Colonic mucosa (tissue), 4 donors: Measurements from ENCODE around the gene FAM168A. TPM values are rescaled to one million over a fixed set of nuclear protein-coding genes. Genes with fewer than 3 reads are reported as not detected.

ENCODE experiments used
- DNase-seq: peaks from one replicate; pipeline ENCODE4 v3.0.0-alpha.2; 2020
- H3K27ac ChIP-seq: fragments of 200-600 bp; one replicate; pipeline ENCODE4 v1.8.0; 2021
- H3K27me3 ChIP-seq: fragments of 200-600 bp; one replicate; pipeline ENCODE4 v1.8.0; 2021
- H3K36me3 ChIP-seq: fragments of 200-600 bp; one replicate; pipeline ENCODE4 v1.8.0; 2021
- H3K4me1 ChIP-seq: fragments of 200-600 bp; one replicate; pipeline ENCODE4 v1.8.0; 2021; ENCODE audit warnings: mild to moderate bottlenecking
- H3K4me3 ChIP-seq: fragments of 200-600 bp; one replicate; pipeline ENCODE4 v1.8.0; 2021
- H3K9ac ChIP-seq, 2 donors: one replicate each; pipeline ENCODE4 v1.7.0; 2013; ENCODE audit warnings: control low read depth in 2 of 2, low read depth in 2 of 2, low read length in 2 of 2
- H3K9me3 ChIP-seq: fragments of 200-600 bp; one replicate; pipeline ENCODE4 v1.8.0; 2021
- intact Hi-C: fragments of 100-400 bp; cut with DNase I; formaldehyde crosslinking; loops from one replicate; pipeline ENCODE4 v1.14.1; 2022
- total RNA-seq, 2 donors: library from RNA; stranded (reverse); fragmentation: NEBNext Ultra II Directional in 1 of 2; extraction: Animal tissue kit (Norgen Biotek cat#: 25700) in 1 of 2; gene quantifications; one replicate each; pipeline ENCODE4 v1.2.1, GENCODE V29; 2021
- TF ChIP-seq, protein P1 (sequence below): fragments of 200-600 bp; IDR thresholded peaks from one replicate; pipeline ENCODE4 v1.8.0; 2022; ENCODE audit warnings: antibody characterized with exemption, mild to moderate bottlenecking
- donor health status: healthy.
- donor health status: DM: no; HTN: no; CAD: no.
- donor health status: DM: no; HTN: no; CAD: no.

Gene FAM168A
- total RNA-seq, 2 donors from 2014 or later, result 16.9 to 21.6 TPM

DNA sequence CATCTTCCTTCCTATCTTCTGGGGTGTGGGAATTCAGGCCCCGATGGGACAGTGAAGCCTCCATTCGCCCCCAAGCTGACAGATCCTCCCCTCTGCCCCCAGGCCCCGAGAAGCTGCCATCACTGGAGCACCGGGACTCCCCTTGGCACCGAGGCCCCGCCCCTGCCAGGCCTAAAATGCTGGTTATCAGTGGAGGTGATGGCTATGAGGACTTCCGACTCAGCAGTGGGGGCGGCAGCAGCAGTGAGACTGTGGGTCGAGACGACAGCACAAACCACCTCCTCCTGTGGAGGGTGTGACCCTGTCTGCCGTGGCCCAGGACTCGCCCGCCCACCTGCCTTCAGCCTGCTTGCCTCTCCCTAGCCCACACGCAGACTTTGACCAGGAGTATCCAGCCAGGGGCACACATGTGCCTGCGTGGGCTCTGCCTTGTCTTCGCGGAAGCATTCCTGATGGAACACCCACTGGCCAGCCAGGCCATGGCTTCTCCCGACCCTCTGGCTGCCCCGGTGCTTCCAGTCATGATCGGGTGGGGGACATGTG, 230.4 kb downstream of the FAM168A start:
- H3K36me3 ChIP-seq, result no peaks in the 10 kb centered on the region
- H3K4me3 ChIP-seq, result no peak overlapping the region

DNA sequence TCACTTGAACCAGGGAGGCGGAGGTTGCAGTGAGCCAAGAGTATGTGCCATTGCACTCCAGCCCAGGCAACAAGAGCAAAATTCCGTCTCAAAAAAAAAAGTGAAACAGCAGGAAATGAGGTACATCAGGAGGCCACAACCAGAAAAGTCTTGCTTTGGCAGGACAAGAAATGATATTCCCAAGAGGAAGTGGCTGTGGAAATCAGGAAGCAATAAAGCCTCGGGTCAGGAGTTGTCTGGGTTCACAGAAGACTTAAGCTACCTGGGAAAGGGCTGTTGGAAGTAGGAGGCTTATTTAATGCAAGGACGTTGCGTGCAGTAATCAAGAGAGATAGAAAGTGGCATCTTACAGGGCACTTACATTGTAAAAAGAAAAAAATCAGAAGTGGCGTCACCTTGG, 231.0 kb downstream of the FAM168A start:
- Histone ChIP-seq H3K4me1 (no peaks in the 10 kb centered on the region), H3K9ac (no peak overlapping the region), H3K27ac (no peak overlapping the region), H3K36me3 (no peaks in the 10 kb centered on the region), H3K9me3 (no peaks in the 10 kb centered on the region), H3K27me3 (no peaks in the 10 kb centered on the region), H3K4me3 (no peak overlapping the region)
- intact Hi-C loops, result no loop called here
- DNase-seq, result no peak
- TF ChIP-seq, protein P1, sequence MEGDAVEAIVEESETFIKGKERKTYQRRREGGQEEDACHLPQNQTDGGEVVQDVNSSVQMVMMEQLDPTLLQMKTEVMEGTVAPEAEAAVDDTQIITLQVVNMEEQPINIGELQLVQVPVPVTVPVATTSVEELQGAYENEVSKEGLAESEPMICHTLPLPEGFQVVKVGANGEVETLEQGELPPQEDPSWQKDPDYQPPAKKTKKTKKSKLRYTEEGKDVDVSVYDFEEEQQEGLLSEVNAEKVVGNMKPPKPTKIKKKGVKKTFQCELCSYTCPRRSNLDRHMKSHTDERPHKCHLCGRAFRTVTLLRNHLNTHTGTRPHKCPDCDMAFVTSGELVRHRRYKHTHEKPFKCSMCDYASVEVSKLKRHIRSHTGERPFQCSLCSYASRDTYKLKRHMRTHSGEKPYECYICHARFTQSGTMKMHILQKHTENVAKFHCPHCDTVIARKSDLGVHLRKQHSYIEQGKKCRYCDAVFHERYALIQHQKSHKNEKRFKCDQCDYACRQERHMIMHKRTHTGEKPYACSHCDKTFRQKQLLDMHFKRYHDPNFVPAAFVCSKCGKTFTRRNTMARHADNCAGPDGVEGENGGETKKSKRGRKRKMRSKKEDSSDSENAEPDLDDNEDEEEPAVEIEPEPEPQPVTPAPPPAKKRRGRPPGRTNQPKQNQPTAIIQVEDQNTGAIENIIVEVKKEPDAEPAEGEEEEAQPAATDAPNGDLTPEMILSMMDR, result no peak

More for the DNA sequence above, 230.4 kb downstream of the FAM168A start:
- TF ChIP-seq, protein P1, result no peak
- H3K9me3 ChIP-seq, result no peaks in the 10 kb centered on the region
- no peaks in the 10 kb centered on the region for H3K27me3 ChIP-seq
- no peak overlapping the region for H3K9ac ChIP-seq
- H3K27ac ChIP-seq, result no peak overlapping the region
- no peaks in the 10 kb centered on the region for H3K4me1 ChIP-seq
- DNase-seq, result no peak
- intact Hi-C loops, result no loop called here

DNA sequence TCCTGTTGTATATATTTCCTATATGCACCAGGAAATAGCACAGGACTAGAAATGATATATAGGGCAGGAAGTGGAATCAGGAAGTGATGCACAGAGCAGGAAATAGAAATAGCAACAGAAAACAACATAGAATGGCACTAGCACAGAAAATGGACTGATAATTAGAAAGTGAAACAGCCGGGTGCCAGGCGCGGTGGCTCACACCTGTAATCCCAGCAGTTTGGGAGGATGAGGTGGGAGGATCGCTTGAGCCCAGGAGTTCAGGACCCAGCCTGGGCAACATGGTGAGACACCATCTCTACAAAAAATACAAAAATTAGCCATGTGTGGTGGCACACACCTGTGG, 231.7 kb downstream of the FAM168A start:
- Histone ChIP-seq H3K4me3 (no peak overlapping the region), H3K27ac (no peak overlapping the region), H3K9ac (no peak overlapping the region), H3K9me3 (no peaks in the 10 kb centered on the region), H3K27me3 (no peaks in the 10 kb centered on the region), H3K36me3 (peaks cover 1% of the 10 kb centered on the region), H3K4me1 (no peaks in the 10 kb centered on the region)
- TF ChIP-seq, protein P1, result no peak
- intact Hi-C loops, result no loop called here
- DNase-seq, result no peak

DNA sequence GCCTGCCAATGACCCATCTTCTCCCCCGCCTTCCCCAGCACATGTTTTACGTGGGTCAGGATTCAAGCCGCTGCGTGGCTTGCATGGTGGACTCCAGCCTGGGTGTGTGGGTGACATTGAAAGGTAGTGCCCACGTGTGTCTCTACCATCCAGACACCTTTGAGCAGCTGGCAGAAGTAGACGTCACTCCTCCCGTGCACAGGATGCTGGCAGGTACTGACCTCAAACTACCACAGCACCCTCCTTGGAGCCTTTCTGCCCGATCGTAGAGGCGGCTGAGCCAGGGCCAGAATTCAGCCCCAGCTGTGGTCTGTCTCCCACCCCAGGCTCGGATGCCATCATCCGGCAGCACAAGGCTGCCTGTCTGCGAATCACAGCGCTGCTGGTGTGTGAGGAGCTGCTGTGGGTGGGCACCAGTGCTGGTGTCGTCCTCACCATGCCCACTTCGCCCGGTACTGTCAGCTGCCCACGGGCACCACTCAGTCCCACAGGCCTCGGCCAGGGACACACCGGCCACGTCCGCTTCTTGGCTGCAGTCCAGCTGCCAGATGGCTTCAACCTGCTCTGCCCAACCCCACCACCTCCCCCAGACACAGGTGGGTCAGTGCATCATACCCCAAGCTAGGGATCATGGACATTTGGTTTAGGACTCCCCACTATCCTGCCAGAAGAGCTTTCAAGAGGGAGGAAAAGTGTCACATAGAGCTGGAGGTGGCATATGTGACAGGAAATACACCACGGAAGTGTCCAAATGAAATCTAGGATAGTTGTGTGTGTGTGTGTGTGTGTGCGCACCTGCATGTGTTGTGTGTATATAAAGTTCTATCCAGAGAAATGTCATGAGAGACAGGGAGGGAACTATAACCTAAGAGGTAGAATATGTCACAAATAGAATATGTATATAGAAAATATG, 232.3 kb downstream of the FAM168A start:
- Histone ChIP-seq H3K27ac (no peak overlapping the region), H3K36me3 (peaks cover 4% of the 10 kb centered on the region), H3K27me3 (no peaks in the 10 kb centered on the region), H3K4me1 (no peaks in the 10 kb centered on the region), H3K4me3 (no peak overlapping the region), H3K9ac (no peak overlapping the region), H3K9me3 (no peaks in the 10 kb centered on the region)
- TF ChIP-seq, protein P1, result no peak
- DNase-seq, result no peak
- intact Hi-C loops, result no loop called here

DNA sequence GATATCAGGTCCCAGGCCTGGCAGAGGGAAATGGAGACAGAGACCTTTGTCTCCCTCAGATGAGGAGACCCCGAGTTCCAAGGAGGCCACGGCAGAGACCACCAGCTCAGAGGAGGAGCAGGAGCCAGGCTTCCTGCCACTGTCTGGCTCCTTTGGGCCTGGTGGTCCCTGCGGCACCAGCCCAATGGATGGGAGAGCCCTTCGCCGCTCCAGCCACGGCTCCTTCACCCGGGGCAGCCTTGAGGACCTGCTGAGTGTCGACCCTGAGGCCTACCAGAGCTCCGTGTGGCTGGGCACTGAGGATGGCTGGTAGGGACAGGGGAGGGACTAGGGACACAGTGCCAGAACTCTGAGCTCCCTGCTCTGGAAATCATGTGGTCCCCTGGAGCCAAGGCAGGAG, 234.8 kb downstream of the FAM168A start:
- Histone ChIP-seq H3K4me3 (no peak overlapping the region), H3K9me3 (no peaks in the 10 kb centered on the region), H3K4me1 (no peaks in the 10 kb centered on the region), H3K36me3 (peaks cover 4% of the 10 kb centered on the region), H3K9ac (no peak overlapping the region), H3K27me3 (no peaks in the 10 kb centered on the region), H3K27ac (no peak overlapping the region)
- TF ChIP-seq, protein P1, result no peak
- intact Hi-C loops, result no loop called here
- DNase-seq, result no peak
